Small intestine (tissue), 7 donors: ENCODE measurements around the gene SH2D1B. TPM values are rescaled to one million over a fixed set of nuclear protein-coding genes. Genes with fewer than 3 reads are reported as not detected.

Experiments used
- DNase-seq, 2 donors: peaks; one replicate each; pipeline versions ENCODE4 v3.0.0 to v3.0.0-alpha.2; 2013
- FAIRE-seq: peaks from 2 replicates; lab custom pipeline; 2012; peaks lifted over from hg19 to GRCh38; lab: Jason Lieb, UNC
- H3K27ac ChIP-seq, 3 donors: one replicate each; pipeline ENCODE4 v1.5.1; 2013; ENCODE audit warnings: low read length in 2 of 3, mild to moderate bottlenecking in 2 of 3, control low read depth in 1 of 3, inconsistent platforms in 1 of 3, low read depth in 1 of 3, moderate library complexity in 1 of 3
- H3K27me3 ChIP-seq, 3 donors: one replicate each; pipeline ENCODE4 v1.6.1; 2013; ENCODE audit warnings: low read length in 3 of 3, inconsistent platforms in 1 of 3; ENCODE audit not compliant: control insufficient read depth in 3 of 3, insufficient read depth in 3 of 3
- H3K36me3 ChIP-seq, 3 donors: one replicate each; pipeline ENCODE4 v1.6.1; 2013; ENCODE audit warnings: low read length in 3 of 3, inconsistent platforms in 1 of 3, low read depth in 1 of 3, mild to moderate bottlenecking in 1 of 3, moderate library complexity in 1 of 3; ENCODE audit not compliant: control insufficient read depth in 3 of 3, insufficient read depth in 2 of 3
- H3K4me1 ChIP-seq, 3 donors: one replicate each; pipeline ENCODE4 v1.6.1; 2013; ENCODE audit warnings: low read length in 2 of 3, inconsistent platforms in 1 of 3, low read depth in 1 of 3, mild to moderate bottlenecking in 1 of 3, moderate library complexity in 1 of 3; ENCODE audit not compliant: control insufficient read depth in 3 of 3, insufficient read depth in 2 of 3
- H3K4me3 ChIP-seq, 3 donors: one replicate each; pipeline ENCODE4 v1.5.1; 2013; ENCODE audit warnings: low read length in 3 of 3, control low read depth in 1 of 3, inconsistent platforms in 1 of 3, low read depth in 1 of 3, mild to moderate bottlenecking in 1 of 3, moderate library complexity in 1 of 3
- H3K9me3 ChIP-seq, 2 donors: one replicate each; pipeline ENCODE4 v1.6.1; 2013; ENCODE audit warnings: low read depth in 1 of 2, low read length in 1 of 2; ENCODE audit not compliant: control insufficient read depth in 2 of 2, insufficient read depth in 1 of 2
- WGBS, 3 donors: extraction: QIAGEN DNeasy Blood & Tissue Kit; methylation state at CpG; one replicate each; pipeline ENCODE4 v1.1.7; 2013; 5-methylcytosine and 5-hydroxymethylcytosine counted together
- polyA plus RNA-seq, 4 donors: library from polyadenylated mRNA; stranded (reverse) in 3 of 4; unstranded in 1 of 4; fragments of 200-250 nt in 3 of 4; fragments of 120-200 nt in 1 of 4; gene quantifications; one replicate each; pipeline versions ENCODE4 v1.2.1 to v1.2.3, GENCODE V29; 2013
- donor health status: healthy with polysubstance abuse.
- donor health status: control.
- donor health status: control.
- donor health status: Bipolar disorder and iron deficiency.
- donor health status: healthy.

Gene SH2D1B
- polyA plus RNA-seq, 4 donors = 0.33 to 2.0 (median 1.0) TPM

DNA sequence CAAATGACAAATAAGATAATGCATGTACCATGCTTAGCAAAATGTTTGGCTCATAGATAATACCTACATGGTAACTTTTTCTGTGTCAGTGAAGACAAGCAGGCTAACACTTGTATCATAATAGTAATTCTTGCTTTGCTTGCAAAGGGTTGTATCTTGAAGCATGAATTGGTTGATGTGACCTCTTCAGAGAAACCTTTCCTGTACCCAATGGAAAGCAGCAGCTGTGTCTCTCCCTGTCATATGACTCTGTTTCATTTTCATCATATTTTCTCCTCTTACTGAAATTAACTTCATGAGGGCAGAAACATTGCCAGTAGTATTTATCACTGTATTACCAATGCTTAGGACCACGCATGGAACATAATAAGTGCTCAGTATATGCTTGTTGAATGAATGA, 4.4 kb downstream of the SH2D1B start:
- H3K36me3 ChIP-seq = no peaks in the 10 kb centered on the region
- 96 to 97% (median 97%) methylated on average over 1 of the region's 1 CpG for WGBS, 3 donors
- no peak for FAIRE-seq

DNA sequence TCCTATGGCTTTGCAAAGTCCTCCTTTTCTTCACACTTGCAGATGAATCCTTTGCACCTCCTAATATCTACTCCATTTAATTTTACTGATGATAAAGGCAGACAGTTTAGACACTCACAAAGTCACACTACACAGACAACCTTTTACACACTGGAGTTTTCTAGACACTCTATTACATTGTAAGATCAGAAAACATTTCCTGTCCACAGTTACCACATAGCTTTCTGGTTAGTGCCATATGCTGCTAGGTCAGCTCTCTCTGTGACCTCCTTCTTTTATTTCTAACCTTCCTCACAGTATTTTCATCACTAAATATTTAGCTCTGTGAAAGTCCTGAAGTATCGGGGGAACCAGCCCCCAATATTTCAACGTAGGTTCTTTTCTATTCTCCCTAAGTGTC, 5.1 kb downstream of the SH2D1B start:
- no peaks in the 10 kb centered on the region for H3K9me3 ChIP-seq
- 91 to 95% (median 92%) methylated on average over 2 of the region's 2 CpGs for WGBS, 3 donors
- H3K4me3 ChIP-seq = no peak overlapping the region

More for the DNA sequence above, 4.4 kb downstream of the SH2D1B start:
- Histone ChIP-seq H3K27ac (no peak overlapping the region), H3K27me3 (no peaks in the 10 kb centered on the region), H3K4me1 (no peaks in the 10 kb centered on the region), H3K9me3 (no peaks in the 10 kb centered on the region), H3K4me3 (no peak overlapping the region)
- no peak for DNase-seq

DNA sequence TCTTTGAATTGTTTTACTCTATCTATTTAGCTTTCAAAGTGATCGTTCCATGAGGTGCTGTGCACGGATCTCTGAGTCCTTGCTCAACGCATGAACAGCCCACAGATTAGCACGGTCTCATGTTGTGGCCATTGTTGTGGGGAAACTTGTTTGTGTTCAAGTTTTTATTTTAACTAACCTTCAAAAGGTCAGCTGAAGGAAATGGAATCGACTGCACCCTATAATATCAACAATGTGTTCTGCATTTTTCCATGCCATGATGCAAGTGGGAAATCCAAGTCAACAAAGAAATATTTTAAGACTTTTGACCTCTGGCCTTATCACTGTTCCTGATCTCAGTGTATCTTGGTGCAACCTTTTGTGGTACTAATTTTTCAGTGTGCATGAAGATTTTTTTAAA, 6.1 kb downstream of the SH2D1B start:
- Histone ChIP-seq H3K27me3 (no peaks in the 10 kb centered on the region), H3K27ac (no peak overlapping the region), H3K36me3 (no peaks in the 10 kb centered on the region), H3K4me3 (no peak overlapping the region), H3K9me3 (no peaks in the 10 kb centered on the region), H3K4me1 (no peaks in the 10 kb centered on the region)
- FAIRE-seq = no peak
- WGBS, 3 donors = 56 to 67% (median 62%) methylated on average over 5 of the region's 5 CpGs
- no peak for DNase-seq

More for the DNA sequence above, 5.1 kb downstream of the SH2D1B start:
- H3K27ac ChIP-seq = no peak overlapping the region
- DNase-seq = no peak
- H3K4me1 ChIP-seq = no peaks in the 10 kb centered on the region
- H3K36me3 ChIP-seq = no peaks in the 10 kb centered on the region
- no peaks in the 10 kb centered on the region for H3K27me3 ChIP-seq
- FAIRE-seq = no peak

DNA sequence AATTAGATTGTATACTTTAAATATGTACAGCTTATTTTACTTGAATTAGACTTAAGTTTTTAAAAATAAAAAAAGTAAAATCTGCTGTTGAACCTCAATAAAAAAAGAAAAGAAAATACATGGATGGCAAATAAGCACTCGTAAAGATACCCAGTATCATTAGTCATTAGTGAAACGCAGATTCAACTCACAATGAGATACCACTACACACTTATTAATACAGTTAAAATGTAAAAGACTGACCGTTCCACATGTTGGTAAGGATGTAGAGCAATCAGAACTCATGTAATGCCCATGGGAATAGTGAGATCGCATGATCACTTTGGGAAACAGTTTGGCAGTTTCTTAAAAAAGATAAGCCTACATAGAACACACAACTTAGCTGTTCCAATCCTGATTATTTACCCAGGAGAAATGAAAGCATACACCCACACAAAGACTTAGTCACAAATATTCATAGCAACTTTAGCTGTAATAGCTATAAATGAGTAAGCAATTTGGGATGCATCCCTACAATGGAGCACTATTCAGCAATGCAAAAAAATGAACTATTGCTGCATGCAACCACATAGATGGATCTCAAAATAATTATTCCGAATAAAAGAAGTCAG, 7.3 kb downstream of the SH2D1B start:
- WGBS, 3 donors = 67 to 73% (median 69%) methylated on average over 5 of the region's 5 CpGs
- DNase-seq = no peak
- Histone ChIP-seq H3K9me3 (no peaks in the 10 kb centered on the region), H3K36me3 (no peaks in the 10 kb centered on the region), H3K27me3 (no peaks in the 10 kb centered on the region), H3K27ac (no peak overlapping the region), H3K4me1 (no peaks in the 10 kb centered on the region), H3K4me3 (no peak overlapping the region)
- no peak for FAIRE-seq

DNA sequence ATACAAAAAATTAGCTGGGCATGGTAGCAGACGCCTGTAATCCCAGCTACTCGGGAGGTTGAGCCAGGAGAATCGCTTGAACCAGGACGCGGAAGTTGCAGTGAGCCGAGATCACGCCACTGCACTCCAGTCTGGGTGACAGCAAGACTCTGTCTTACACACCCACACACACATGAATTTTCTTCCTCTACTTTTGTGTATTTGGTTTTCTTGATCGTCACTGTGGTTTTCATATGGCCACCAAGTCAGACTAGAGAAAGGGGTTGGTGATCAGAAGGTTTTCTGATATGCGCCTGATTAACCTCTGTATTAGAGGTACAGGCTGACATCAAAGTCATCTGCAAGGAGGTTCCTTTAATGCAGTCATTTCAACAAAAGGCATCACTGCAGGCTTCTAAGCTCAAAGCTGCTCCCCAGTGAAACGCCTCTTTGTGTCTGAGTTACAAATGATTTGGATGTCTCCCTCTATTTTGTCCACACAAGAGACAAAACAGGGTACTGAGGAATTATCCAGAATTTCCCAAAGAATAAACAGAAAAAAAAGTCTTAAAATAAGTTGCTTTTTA, 11.1 kb downstream of the SH2D1B start:
- no peak for FAIRE-seq

DNA sequence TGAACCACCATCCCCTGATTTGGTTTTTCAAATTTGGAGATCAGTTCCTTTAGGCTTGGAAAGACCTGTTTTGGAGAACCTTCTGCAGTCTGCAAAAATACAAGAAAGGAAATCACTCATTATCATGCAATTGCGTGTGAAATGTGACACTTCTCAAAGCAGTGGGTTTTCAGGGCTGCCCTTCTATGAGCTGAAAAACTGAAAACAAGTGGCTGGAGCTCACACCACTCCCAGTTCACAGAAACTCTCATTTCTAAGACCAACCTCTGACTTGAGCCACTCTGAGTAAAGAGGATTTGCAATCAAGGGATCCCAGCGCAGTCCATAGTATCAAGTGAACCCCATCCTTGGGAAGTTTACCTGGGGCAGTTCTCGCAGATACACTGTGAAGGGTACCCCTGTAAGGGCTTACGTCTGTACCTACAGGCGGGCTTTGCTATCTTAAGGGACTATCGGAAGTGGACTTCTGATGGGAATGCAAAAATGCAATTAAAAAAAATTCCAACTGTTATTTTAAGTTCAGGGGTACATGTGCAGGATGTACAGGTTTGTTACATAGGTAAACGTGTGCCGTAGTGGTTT, 12.8 kb downstream of the SH2D1B start:
- Histone ChIP-seq H3K4me3 (no peak overlapping the region), H3K4me1 (no peaks in the 10 kb centered on the region), H3K36me3 (no peaks in the 10 kb centered on the region), H3K27ac (no peak overlapping the region), H3K27me3 (peaks cover 0 to 6% (median 3%) of the 10 kb centered on the region in 3 donors), H3K9me3 (no peaks in the 10 kb centered on the region)
- 81 to 91% (median 87%) methylated on average over 8 of the region's 8 CpGs for WGBS, 3 donors
- no peak for DNase-seq
- no peak for FAIRE-seq

More for the DNA sequence above, 11.1 kb downstream of the SH2D1B start:
- DNase-seq = no peak
- H3K9me3 ChIP-seq = no peaks in the 10 kb centered on the region
- H3K36me3 ChIP-seq = no peaks in the 10 kb centered on the region
- H3K4me1 ChIP-seq = no peaks in the 10 kb centered on the region
- H3K4me3 ChIP-seq = no peak overlapping the region
- H3K27ac ChIP-seq = no peak overlapping the region
- peaks cover 0 to 6% (median 3%) of the 10 kb centered on the region in 3 donors for H3K27me3 ChIP-seq
- WGBS, 3 donors = 86 to 91% (median 88%) methylated on average over 10 of the region's 10 CpGs

DNA sequence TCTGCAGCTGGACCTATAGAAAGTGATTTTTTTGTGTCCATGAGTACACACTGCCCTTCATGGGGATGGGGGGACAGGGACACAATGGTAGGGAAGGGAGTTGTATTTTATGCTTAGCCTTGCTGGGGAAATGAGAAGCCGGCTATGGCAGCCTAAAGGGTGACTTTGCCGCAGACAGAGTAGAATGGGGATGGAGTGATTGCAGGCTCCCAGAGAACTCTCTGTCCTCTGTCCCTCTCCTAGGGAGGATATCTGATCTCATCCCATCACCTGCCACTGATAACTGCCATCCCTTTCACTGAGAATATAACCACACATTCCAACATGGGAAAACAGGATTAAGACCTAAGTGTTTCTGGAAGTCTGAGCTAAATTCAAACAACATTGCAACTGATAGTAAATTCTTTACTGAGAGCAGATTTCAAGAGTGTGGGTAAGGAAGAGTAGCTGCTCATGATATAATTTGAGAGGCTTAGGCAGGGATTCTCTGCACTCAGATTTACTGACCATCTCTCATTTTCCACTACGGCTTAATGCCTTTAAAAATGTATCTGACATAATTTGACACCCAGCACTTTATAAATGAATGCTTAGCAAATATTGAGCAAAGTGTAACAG, 13.9 kb downstream of the SH2D1B start:
- no peak for FAIRE-seq
- WGBS, 3 donors = 67 to 87% (median 78%) methylated on average over 3 of the region's 3 CpGs

DNA sequence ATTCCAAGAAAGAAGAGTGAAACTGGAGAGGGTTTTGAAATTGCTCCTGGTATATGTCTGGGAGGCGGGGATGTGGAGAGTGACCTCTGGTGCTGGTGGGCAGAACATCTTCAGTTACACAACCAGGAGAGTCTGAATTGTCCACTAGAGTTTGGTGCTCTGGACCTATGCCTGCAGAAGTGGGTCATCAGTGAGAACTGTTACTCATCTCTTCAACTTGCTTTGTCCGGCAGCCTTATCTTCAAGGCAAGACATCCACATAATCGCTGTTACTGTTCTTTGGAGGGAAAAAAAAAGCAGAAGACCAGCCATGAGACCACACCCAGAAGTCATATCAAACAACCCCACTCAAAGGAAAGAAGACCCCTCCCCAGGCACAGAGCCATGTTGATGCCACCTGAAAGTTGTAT, 14.9 kb downstream of the SH2D1B start:
- DNase-seq = no peak
- 76 to 90% (median 83%) methylated on average over 3 of the region's 3 CpGs for whole genome bisulfite sequencing, 3 donors
- Histone ChIP-seq H3K36me3 (no peaks in the 10 kb centered on the region), H3K4me1 (no peaks in the 10 kb centered on the region), H3K9me3 (no peaks in the 10 kb centered on the region), H3K27ac (no peak overlapping the region), H3K4me3 (no peak overlapping the region), H3K27me3 (peaks cover 0 to 6% (median 3%) of the 10 kb centered on the region in 3 donors)
- no peak for FAIRE-seq

More for the DNA sequence above, 13.9 kb downstream of the SH2D1B start:
- Histone ChIP-seq H3K27me3 (peaks cover 0 to 6% (median 3%) of the 10 kb centered on the region in 3 donors), H3K27ac (no peak overlapping the region), H3K4me1 (no peaks in the 10 kb centered on the region), H3K36me3 (no peaks in the 10 kb centered on the region), H3K9me3 (no peaks in the 10 kb centered on the region), H3K4me3 (no peak overlapping the region)
- no peak for DNase-seq
